Sigmoid colon (tissue), 7 donors: ENCODE data around the gene CNTN4. TPM values are rescaled to one million over a fixed set of nuclear protein-coding genes. Genes with fewer than 3 reads are reported as not detected.

Experiments used
- DNase-seq: peaks from one replicate; pipeline ENCODE4 v3.0.0-alpha.2; 2019
- H3K27ac ChIP-seq, 4 donors: fragments of 200-600 bp; sonication (generic); one replicate each; pipeline ENCODE4 v1.5.1; 2016 to 2019; ENCODE audit warnings: mild to moderate bottlenecking in 1 of 4
- H3K27me3 ChIP-seq, 3 donors: fragments of 200-600 bp; sonication (generic); one replicate each; pipeline ENCODE4 v1.5.1; 2019; ENCODE audit warnings: mild to moderate bottlenecking in 1 of 3
- H3K36me3 ChIP-seq, 4 donors: fragments of 200-600 bp; sonication (generic); one replicate each; pipeline ENCODE4 v1.5.1; 2016 to 2019
- H3K4me1 ChIP-seq, 4 donors: fragments of 200-600 bp; sonication (generic); one replicate each; pipeline ENCODE4 v1.5.1; 2017 to 2019
- H3K4me3 ChIP-seq, 4 donors: fragments of 200-600 bp; sonication (generic); one replicate each; pipeline ENCODE4 v1.5.1; 2017 to 2019; ENCODE audit warnings: mild to moderate bottlenecking in 2 of 4, moderate library complexity in 1 of 4
- H3K9me3 ChIP-seq, 4 donors: fragments of 200-600 bp in 3 of 4; sonication (generic) in 3 of 4; one replicate each; pipeline versions ENCODE4 v1.5.1 to v1.6.1; 2013 to 2019
- CTCF ChIP-seq, 4 experiments: fragments of 450-650 bp in 3 of 4; fragments of 200-600 bp in 1 of 4; IDR thresholded peaks; one replicate each; pipeline ENCODE4 v1.5.1; 2016 to 2019; ENCODE audit warnings: antibody characterized with exemption in 4 of 4, mild to moderate bottlenecking in 3 of 4, moderate library complexity in 2 of 4
- EP300 ChIP-seq, 4 donors: sonication (generic); formaldehyde crosslinking; IDR thresholded peaks; one replicate each; pipeline ENCODE4 v1.6.1; 2017; ENCODE audit warnings: antibody characterized with exemption in 4 of 4
- POLR2A ChIP-seq, 2 donors: fragments of 450-650 bp; IDR thresholded peaks; one replicate each; pipeline ENCODE4 v1.6.1; 2016; ENCODE audit warnings: antibody characterized with exemption in 2 of 2, mild to moderate bottlenecking in 2 of 2, moderate library complexity in 2 of 2
- POLR2AphosphoS5 ChIP-seq, 4 donors: sonication (generic); formaldehyde crosslinking; IDR thresholded peaks; one replicate each; pipeline ENCODE4 v1.6.1; 2017; ENCODE audit warnings: antibody characterized with exemption in 4 of 4
- WGBS, 2 donors: extraction: QIAGEN DNeasy Blood & Tissue Kit; methylation state at CpG; one replicate each; pipeline ENCODE4 v1.1.7; 2013; 5-methylcytosine and 5-hydroxymethylcytosine counted together
- intact Hi-C: fragments of 100-400 bp; cut with DNase I; formaldehyde crosslinking; loops from one replicate; pipeline ENCODE4 v1.15.1; 2023
- polyA plus RNA-seq, 3 donors: library from polyadenylated mRNA; stranded (reverse); fragments of 200-250 nt; gene quantifications; one replicate each; pipeline ENCODE4 v1.2.3, GENCODE V29; 2013
- total RNA-seq, 4 donors: library from RNA; depleted of rRNA; stranded (reverse); fragments of >200 nt; gene quantifications; one replicate each; pipeline ENCODE4 v1.1.0, GENCODE V29; 2016
- donor health status: healthy with polysubstance abuse.
- donor health status: Bipolar disorder and iron deficiency.
- donor health status: healthy.

Gene CNTN4
- total and polyA plus RNA-seq, 7 donors: 1.4 to 10.0 (median 7.5) TPM

- H3K4me1 ChIP-seq: no peaks in the 10 kb centered on the region
- H3K9me3 ChIP-seq: no peaks in the 10 kb centered on the region
- TF ChIP-seq POLR2AphosphoS5 (IDR thresholded peaks at IDR 0.05) (no peak), CTCF (IDR thresholded peaks at IDR 0.05) (no peak), POLR2A (IDR thresholded peaks at IDR 0.05) (no peak), EP300 (IDR thresholded peaks at IDR 0.05) (no peak)
- no peaks in the 10 kb centered on the region for H3K27me3 ChIP-seq
- intact Hi-C loops: no loop called here
- no peaks in the 10 kb centered on the region for H3K36me3 ChIP-seq
- DNase-seq: no peak
- 68 to 87% methylated on average over 3 of the region's 3 CpGs for WGBS, 2 donors
- no peak overlapping the region for H3K27ac ChIP-seq
- no peak overlapping the region for H3K4me3 ChIP-seq
Measured at GRCh38 chr3:2727101-2727500, 628.4 kb downstream of the CNTN4 start.

GRCh38 chr3:2727610-2728318 is 629.1 kb downstream of the CNTN4 start:
- no peak for TF ChIP-seq CTCF (IDR thresholded peaks at IDR 0.05)
- TF ChIP-seq POLR2AphosphoS5 (IDR thresholded peaks at IDR 0.05): no peak
- TF ChIP-seq POLR2A (IDR thresholded peaks at IDR 0.05): no peak
- TF ChIP-seq EP300 (IDR thresholded peaks at IDR 0.05): no peak
- DNase-seq: no peak
- Histone ChIP-seq H3K27ac (no peak overlapping the region), H3K9me3 (no peaks in the 10 kb centered on the region), H3K4me1 (no peaks in the 10 kb centered on the region), H3K36me3 (no peaks in the 10 kb centered on the region), H3K4me3 (no peak overlapping the region), H3K27me3 (no peaks in the 10 kb centered on the region)
- WGBS, 2 donors: 75 to 84% methylated on average over 8 of the region's 8 CpGs
- intact Hi-C loops: no loop called here

GRCh38 chr3:2731843-2732242 is 633.2 kb downstream of the CNTN4 start:
- 25 to 70% methylated on average over 2 of the region's 2 CpGs for WGBS, 2 donors
- Histone ChIP-seq H3K4me1 (no peaks in the 10 kb centered on the region), H3K4me3 (no peak overlapping the region), H3K27ac (no peak overlapping the region), H3K9me3 (no peaks in the 10 kb centered on the region), H3K27me3 (no peaks in the 10 kb centered on the region), H3K36me3 (no peaks in the 10 kb centered on the region)
- intact Hi-C loops: no loop called here
- DNase-seq: no peak
- TF ChIP-seq CTCF (IDR thresholded peaks at IDR 0.05) (no peak), POLR2A (IDR thresholded peaks at IDR 0.05) (no peak), POLR2AphosphoS5 (IDR thresholded peaks at IDR 0.05) (no peak), EP300 (IDR thresholded peaks at IDR 0.05) (no peak)

GRCh38 chr3:2735392-2735894 is 636.8 kb downstream of the CNTN4 start:
- H3K27ac ChIP-seq: no peak overlapping the region
- H3K9me3 ChIP-seq: no peaks in the 10 kb centered on the region
- intact Hi-C loops: no loop called here
- TF ChIP-seq CTCF (IDR thresholded peaks at IDR 0.05) (no peak), POLR2A (IDR thresholded peaks at IDR 0.05) (no peak), POLR2AphosphoS5 (IDR thresholded peaks at IDR 0.05) (no peak), EP300 (IDR thresholded peaks at IDR 0.05) (no peak)
- no peak for DNase-seq
- H3K4me1 ChIP-seq: no peaks in the 10 kb centered on the region
- H3K4me3 ChIP-seq: no peak overlapping the region
- peaks cover 0 to 7% (median 0%) of the 10 kb centered on the region in 3 donors for H3K27me3 ChIP-seq
- 82 to 86% methylated on average over 7 of the region's 7 CpGs for WGBS, 2 donors
- H3K36me3 ChIP-seq: no peaks in the 10 kb centered on the region
